HEK293T (cell line): ENCODE measurements around the gene SIK2.

ENCODE experiments used
- ARNT ChIP-seq: fragments of 450-650 bp; IDR thresholded peaks from 2 replicates; pipeline ENCODE4 v1.6.1; 2017; ENCODE audit warnings: mild to moderate bottlenecking
- BHLHE40 ChIP-seq: fragments of 450-650 bp; IDR thresholded peaks from 2 replicates; pipeline ENCODE4 v1.6.1; 2016; ENCODE audit warnings: mild to moderate bottlenecking, moderate library complexity, borderline replicate concordance
- CTBP1 ChIP-seq: fragments of 450-650 bp; IDR thresholded peaks from 2 replicates; pipeline ENCODE4 v1.6.1; 2016; ENCODE audit warnings: borderline replicate concordance
- ELF4 ChIP-seq: fragments of 450-650 bp; IDR thresholded peaks from 2 replicates; pipeline ENCODE4 v1.6.1; 2017; ENCODE audit warnings: antibody characterized with exemption
- FOXA1 ChIP-seq: fragments of 450-650 bp; IDR thresholded peaks from 2 replicates; pipeline ENCODE4 v1.6.1; 2016; ENCODE audit warnings: mild to moderate bottlenecking
- FOXK2 ChIP-seq: fragments of 450-650 bp; IDR thresholded peaks from 2 replicates; pipeline ENCODE4 v1.6.1; 2016; ENCODE audit warnings: mild to moderate bottlenecking
- HDGF ChIP-seq: fragments of 450-650 bp; IDR thresholded peaks from 2 replicates; pipeline ENCODE4 v1.6.1; 2017; ENCODE audit warnings: antibody characterized with exemption, borderline replicate concordance
- L3MBTL2 ChIP-seq: fragments of 450-650 bp; conservative IDR thresholded peaks from 2 replicates; pipeline ENCODE4 v1.6.1; 2016; ENCODE audit warnings: mild to moderate bottlenecking
- LEF1 ChIP-seq: fragments of 450-650 bp; IDR thresholded peaks from 2 replicates; pipeline ENCODE4 v1.6.1; 2017; ENCODE audit warnings: mild to moderate bottlenecking, borderline replicate concordance
- NFRKB ChIP-seq: fragments of 450-650 bp; IDR thresholded peaks from 2 replicates; pipeline ENCODE4 v1.6.1; 2016; ENCODE audit warnings: mild to moderate bottlenecking, moderate library complexity
- SP1 ChIP-seq: fragments of 450-650 bp; IDR thresholded peaks from 2 replicates; pipeline ENCODE4 v1.6.1; 2017
- SUZ12 ChIP-seq: fragments of 450-650 bp; IDR thresholded peaks from 2 replicates; pipeline ENCODE4 v1.6.1; 2016; ENCODE audit warnings: mild to moderate bottlenecking
- TARDBP ChIP-seq: fragments of 450-650 bp; IDR thresholded peaks from 2 replicates; pipeline ENCODE4 v1.6.1; 2016
- TF ChIP-seq, protein P1 (sequence below): fragments of 450-650 bp; IDR thresholded peaks from 2 replicates; pipeline ENCODE4 v1.6.1; 2016

DNA sequence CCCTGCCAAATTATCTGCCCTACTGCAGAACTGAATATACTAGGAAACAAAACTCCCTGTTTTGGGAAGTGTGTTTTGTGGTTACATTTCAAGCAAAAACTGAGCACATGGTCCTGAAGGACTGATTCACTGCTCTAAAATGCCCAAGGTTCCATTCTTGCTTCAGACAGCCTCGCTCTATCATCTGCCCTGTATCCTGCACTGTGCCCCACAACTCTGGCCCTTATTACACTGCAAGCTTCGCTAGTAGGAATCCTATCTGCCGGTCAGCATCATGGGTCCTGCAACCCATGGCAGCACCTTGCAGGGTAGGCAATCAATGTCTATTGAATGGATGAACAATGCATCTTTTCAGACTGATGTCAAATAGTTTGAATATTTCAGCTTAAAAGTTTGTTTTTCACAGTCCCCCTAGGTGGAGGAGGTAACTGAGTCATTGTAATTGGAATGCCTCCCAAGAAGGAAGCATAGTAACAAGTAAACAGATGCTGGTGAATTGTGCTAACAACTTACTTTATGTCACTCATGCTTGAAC is 40.4 kb upstream of the SIK2 start:
- TF ChIP-seq, protein P1, sequence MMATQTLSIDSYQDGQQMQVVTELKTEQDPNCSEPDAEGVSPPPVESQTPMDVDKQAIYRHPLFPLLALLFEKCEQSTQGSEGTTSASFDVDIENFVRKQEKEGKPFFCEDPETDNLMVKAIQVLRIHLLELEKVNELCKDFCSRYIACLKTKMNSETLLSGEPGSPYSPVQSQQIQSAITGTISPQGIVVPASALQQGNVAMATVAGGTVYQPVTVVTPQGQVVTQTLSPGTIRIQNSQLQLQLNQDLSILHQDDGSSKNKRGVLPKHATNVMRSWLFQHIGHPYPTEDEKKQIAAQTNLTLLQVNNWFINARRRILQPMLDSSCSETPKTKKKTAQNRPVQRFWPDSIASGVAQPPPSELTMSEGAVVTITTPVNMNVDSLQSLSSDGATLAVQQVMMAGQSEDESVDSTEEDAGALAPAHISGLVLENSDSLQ = no peak
- TF ChIP-seq ARNT (no peak), TARDBP (no peak), SUZ12 (no peak), L3MBTL2 (no peak), NFRKB (no peak), HDGF (no peak), ELF4 (no peak), FOXK2 (no peak), LEF1 (no peak), FOXA1 (no peak), BHLHE40 (no peak), CTBP1 (no peak), SP1 (no peak)
